Measurements from ENCODE around the gene DDX49. TPM values are rescaled to one million over a fixed set of nuclear protein-coding genes. Genes with fewer than 3 reads are reported as not detected.
A peak's percentile ranks its signal among the peaks of the same experiment; 100 is the strongest.

DDX49 gene, protein sequence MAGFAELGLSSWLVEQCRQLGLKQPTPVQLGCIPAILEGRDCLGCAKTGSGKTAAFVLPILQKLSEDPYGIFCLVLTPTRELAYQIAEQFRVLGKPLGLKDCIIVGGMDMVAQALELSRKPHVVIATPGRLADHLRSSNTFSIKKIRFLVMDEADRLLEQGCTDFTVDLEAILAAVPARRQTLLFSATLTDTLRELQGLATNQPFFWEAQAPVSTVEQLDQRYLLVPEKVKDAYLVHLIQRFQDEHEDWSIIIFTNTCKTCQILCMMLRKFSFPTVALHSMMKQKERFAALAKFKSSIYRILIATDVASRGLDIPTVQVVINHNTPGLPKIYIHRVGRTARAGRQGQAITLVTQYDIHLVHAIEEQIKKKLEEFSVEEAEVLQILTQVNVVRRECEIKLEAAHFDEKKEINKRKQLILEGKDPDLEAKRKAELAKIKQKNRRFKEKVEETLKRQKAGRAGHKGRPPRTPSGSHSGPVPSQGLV
- total RNA-seq (2014; rRNA removed; shearing (Covaris generic)) (69.3 and 82.4 TPM in 2 replicates), total RNA-seq (2022) (53.7 and 63.7 TPM in 2 replicates), Bru-seq, nascent RNA (percentile 64 among the genes with signal in this experiment), BruChase-seq, experiment 1, labeled RNA remaining after a 6-hour chase (percentile 78 among the genes with signal in this experiment), BruChase-seq, experiment 2, labeled RNA remaining after a 2-hour chase (percentile 69 among the genes with signal in this experiment)
- long read RNA-seq, transcript DDX49-201 (13 exons, 1,830 nt), result major isoform, 53 of 85 reads
- long read RNA-seq, transcript DDX49-214 (14 exons, 1,912 nt), result minor isoform, 10 of 85 reads
- long read RNA-seq, partial matches to known transcripts, result 5 of 85 reads
- long read RNA-seq, other reads (novel, unspliced or antisense), result 13 of 85 reads

DNA sequence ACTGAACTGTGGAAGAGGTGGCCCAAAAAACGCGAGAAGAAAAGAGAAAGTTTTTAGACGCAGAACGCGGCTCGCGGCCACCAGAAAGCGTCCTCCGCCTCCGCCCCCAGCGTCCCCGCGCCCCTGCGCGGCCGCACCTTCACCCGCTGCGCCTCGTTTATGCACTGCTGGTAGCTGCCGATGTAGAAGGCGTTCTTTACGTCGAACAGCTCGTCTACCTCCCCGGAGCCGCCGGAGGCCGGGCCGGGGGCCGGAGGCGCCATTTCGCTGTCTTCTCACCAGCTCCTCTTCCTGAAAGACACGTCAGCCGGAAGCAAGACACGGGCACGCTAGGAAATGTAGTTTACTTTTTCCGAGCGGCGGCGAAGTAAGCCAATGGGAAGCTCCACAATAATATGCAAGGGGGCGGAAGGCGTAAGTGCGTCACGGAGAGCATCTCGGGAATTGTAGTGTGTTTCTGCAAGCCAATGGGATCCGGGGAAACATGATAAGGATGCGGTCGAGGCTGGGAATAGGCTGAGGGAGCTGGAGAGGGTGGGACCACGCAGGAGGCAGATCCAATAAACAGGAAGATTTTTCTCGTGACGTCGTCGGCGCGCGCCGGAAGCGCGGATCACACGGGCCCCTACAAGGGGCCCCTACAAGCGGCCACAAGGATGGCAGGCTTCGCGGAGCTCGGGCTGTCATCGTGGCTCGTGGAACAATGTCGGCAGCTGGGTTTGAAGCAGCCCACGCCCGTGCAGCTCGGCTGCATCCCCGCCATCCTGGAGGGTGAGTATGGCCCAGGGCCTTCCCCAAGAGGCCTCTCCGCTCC is at the start of gene DDX49, which contains the start of gene COPE:
DDX49 (plus strand) TSS at position 630 of the 814 bp plus-strand sequence; CDS start at position 657, 27 bp downstream.
COPE (minus strand) TSS at position 302 of the 814 bp plus-strand sequence; CDS start at position 263, 39 bp downstream.
- Histone ChIP-seq H3K79me2 (ENCODE audit: insufficient read depth, low read depth, low read length) (peaks cover 48% of the 10 kb centered on the region), H3K9me3 (ENCODE audit: low read length) (no peaks in the 10 kb centered on the region), H3K27ac (ENCODE audit: low read depth, low read length, poor library complexity, severe bottlenecking) (peak within 1 kb of the TSS; percentile 63), H3K9me2 (ENCODE audit: insufficient read depth, low read length) (no peaks in the 10 kb centered on the region), H2AFZ (ENCODE audit: low read length) (peak within 1 kb of the TSS; percentile 60; the same call in 1 of the 2 replicates), H3K4me1 (ENCODE audit: insufficient read depth, low read length, poor library complexity, severe bottlenecking) (peaks cover 14% of the 10 kb centered on the region), H3K4me2 (ENCODE audit: low read length) (peak within 1 kb of the TSS; percentile 98), H3K4me3 (ENCODE audit: low read depth, low read length, poor library complexity, severe bottlenecking) (peak within 1 kb of the TSS; percentile 96), H4K20me1 (ENCODE audit: insufficient read depth, low read length) (peaks cover 5% of the 10 kb centered on the region; the same call in 1 of the 2 replicates), H3K36me3 (ENCODE audit: insufficient read depth, low read length) (peaks cover 54% of the 10 kb centered on the region)
- peak; percentile 100 for DNase-seq (ENCODE audit: low spot score)
- ChIA-PET CTCF (ENCODE audit: unreplicated experiment) (interaction anchor here (0.6 to 1.0 kb wide), 2 partner anchors 19 to 255 kb away, joined by 3 to 4 read pairs; no protein-coding TSS in a partner anchor), POLR2A (interaction anchor here (0.7 to 1.7 kb wide), 13 partner anchors 9 to 238 kb away, joined by 3 to 8 read pairs (median 3); no protein-coding TSS in a partner anchor)
- intact Hi-C loops (cut with micrococcal nuclease; ENCODE audit: unreplicated experiment), result loop anchor here (1.0 kb wide), 1 partner anchor 67 kb away; no protein-coding TSS in a partner anchor
- no peak for TF ChIP-seq EZH2phosphoT487 (IDR thresholded peaks at IDR 0.05; ENCODE audit: borderline replicate concordance, low read depth, low read length)
- TF ChIP-seq, protein P1, sequence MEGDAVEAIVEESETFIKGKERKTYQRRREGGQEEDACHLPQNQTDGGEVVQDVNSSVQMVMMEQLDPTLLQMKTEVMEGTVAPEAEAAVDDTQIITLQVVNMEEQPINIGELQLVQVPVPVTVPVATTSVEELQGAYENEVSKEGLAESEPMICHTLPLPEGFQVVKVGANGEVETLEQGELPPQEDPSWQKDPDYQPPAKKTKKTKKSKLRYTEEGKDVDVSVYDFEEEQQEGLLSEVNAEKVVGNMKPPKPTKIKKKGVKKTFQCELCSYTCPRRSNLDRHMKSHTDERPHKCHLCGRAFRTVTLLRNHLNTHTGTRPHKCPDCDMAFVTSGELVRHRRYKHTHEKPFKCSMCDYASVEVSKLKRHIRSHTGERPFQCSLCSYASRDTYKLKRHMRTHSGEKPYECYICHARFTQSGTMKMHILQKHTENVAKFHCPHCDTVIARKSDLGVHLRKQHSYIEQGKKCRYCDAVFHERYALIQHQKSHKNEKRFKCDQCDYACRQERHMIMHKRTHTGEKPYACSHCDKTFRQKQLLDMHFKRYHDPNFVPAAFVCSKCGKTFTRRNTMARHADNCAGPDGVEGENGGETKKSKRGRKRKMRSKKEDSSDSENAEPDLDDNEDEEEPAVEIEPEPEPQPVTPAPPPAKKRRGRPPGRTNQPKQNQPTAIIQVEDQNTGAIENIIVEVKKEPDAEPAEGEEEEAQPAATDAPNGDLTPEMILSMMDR (conservative IDR thresholded peaks at IDR 0.05; ENCODE audit: low read length), result no peak
- BruUV-seq (replicated peaks), result no TSS peak

DNA sequence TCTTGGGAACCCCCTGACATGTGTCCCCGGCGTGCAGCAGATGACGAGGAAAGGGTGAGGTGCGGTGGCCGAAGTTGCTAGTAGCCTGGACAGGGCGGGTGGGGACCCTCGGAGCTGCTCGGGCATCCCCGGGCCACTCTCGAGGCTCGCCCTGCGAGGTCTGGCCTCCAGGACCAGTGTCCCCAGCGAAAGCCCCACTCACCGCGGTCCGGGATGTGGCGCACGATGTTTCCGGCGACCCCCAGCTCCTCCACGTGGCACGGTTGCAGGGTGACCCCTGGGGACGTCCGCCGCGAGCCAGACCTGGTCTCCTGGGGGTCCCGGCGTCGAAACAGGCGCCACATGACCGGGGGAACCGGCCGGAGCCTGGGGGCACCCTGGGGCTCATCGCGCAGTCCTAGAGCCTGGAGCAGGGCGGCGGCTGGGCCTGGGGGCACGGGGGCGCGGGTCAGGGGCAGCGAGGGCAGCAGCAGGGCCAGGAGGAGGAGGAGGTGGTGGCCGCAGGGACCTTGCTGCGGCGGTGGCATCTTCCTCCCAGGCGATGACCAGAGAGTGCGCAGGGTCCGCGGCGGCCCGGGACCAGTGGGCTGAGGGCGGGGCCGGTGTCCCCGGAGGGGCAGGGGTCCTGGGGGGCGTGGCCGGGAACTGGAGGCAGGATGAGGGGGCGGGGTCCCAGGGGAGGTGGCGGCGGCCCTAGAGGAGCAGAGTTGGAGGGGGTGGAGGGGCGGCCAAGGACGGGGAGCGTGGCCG is 49.6 kb upstream of the DDX49 start:
- Histone ChIP-seq H3K4me2 (ENCODE audit: low read length) (no peak overlapping the region), H3K9me2 (ENCODE audit: insufficient read depth, low read length) (no peaks in the 10 kb centered on the region), H3K9me3 (ENCODE audit: low read length) (no peaks in the 10 kb centered on the region), H3K4me3 (ENCODE audit: low read depth, low read length, poor library complexity, severe bottlenecking) (no peak overlapping the region), H3K4me1 (ENCODE audit: insufficient read depth, low read length, poor library complexity, severe bottlenecking) (peaks cover 12% of the 10 kb centered on the region), H3K27ac (ENCODE audit: low read depth, low read length, poor library complexity, severe bottlenecking) (no peak overlapping the region), H4K20me1 (ENCODE audit: insufficient read depth, low read length) (peaks cover 8% of the 10 kb centered on the region; the same call in 1 of the 2 replicates), H3K79me2 (ENCODE audit: insufficient read depth, low read depth, low read length) (peaks cover 3% of the 10 kb centered on the region; the same call in 1 of the 2 replicates), H2AFZ (ENCODE audit: low read length) (no peak overlapping the region), H3K36me3 (ENCODE audit: insufficient read depth, low read length) (peaks cover 36% of the 10 kb centered on the region)
- BruUV-seq (replicated peaks), result no TSS peak
- DNase-seq (ENCODE audit: low spot score), result no peak
- CTCF ChIA-PET (ENCODE audit: unreplicated experiment), result no interaction called here
- POLR2A ChIA-PET, result no interaction called here
- intact Hi-C loops (cut with micrococcal nuclease; ENCODE audit: unreplicated experiment), result no loop called here
- no peak for TF ChIP-seq EZH2phosphoT487 (IDR thresholded peaks at IDR 0.05; ENCODE audit: borderline replicate concordance, low read depth, low read length)
- TF ChIP-seq, protein P1 (conservative IDR thresholded peaks at IDR 0.05; ENCODE audit: low read length), result no peak

Measured in OCI-LY7 (cell line).